Caki2 (cell line): ENCODE data around the gene MED27. TPM values are rescaled to one million over a fixed set of nuclear protein-coding genes. Genes with fewer than 3 reads are reported as not detected.
A peak's percentile ranks its signal among the peaks of the same experiment; 100 is the strongest.

Source experiments
- DNase-seq: peaks from one replicate; pipeline ENCODE4 v3.0.0-alpha.2; 2015; ENCODE audit warnings: low read depth
- in situ Hi-C: cut with HindIII; loops from 2 replicates; pipeline ENCODE4 v1.10.0; 2016; ENCODE audit warnings: low sequenced_read_pairs, low pct_unique_long_range_greater_than_20kb, mixed read lengths
- total RNA-seq: library from RNA; depleted of rRNA; stranded (reverse); fragments of >200 nt; shearing (Covaris generic); gene quantifications from 2 replicates; pipeline ENCODE4 v1.2.3, GENCODE V29; 2014; ENCODE audit warnings: low replicate concordance

The MED27 gene
- total RNA-seq, 1 experiment from 2014 or later = 72.8 TPM

GRCh38 chr9:131840751-131841702 is 238.6 kb downstream of the MED27 start:
- in situ Hi-C loops = no loop called here
- DNase-seq = no peak

- in situ Hi-C loops = no loop called here
- DNase-seq = no peak
These were observed 239.4 kb downstream of the MED27 start for GRCh38 chr9:131840220-131840619.

GRCh38 chr9:131839281-131840084 is 240.2 kb downstream of the MED27 start:
- in situ Hi-C loops = no loop called here
- peak; percentile 81 for DNase-seq

GRCh38 chr9:131838530-131839280 is 241.0 kb downstream of the MED27 start:
- in situ Hi-C loops = no loop called here
- no peak for DNase-seq

GRCh38 chr9:131837836-131838235 is 241.8 kb downstream of the MED27 start:
- no peak for DNase-seq
- in situ Hi-C loops = no loop called here

- DNase-seq = peak; percentile 13
- in situ Hi-C loops = no loop called here
These were observed 242.4 kb downstream of the MED27 start for GRCh38 chr9:131837316-131837715.

GRCh38 chr9:131836607-131837315 is 242.9 kb downstream of the MED27 start:
- DNase-seq = no peak
- in situ Hi-C loops = no loop called here

GRCh38 chr9:131836021-131836420 is 243.6 kb downstream of the MED27 start:
- in situ Hi-C loops = no loop called here
- no peak for DNase-seq

GRCh38 chr9:131835151-131835910 is 244.3 kb downstream of the MED27 start:
- DNase-seq = no peak
- in situ Hi-C loops = no loop called here

- no peak for DNase-seq
- in situ Hi-C loops = no loop called here
These were observed 244.9 kb downstream of the MED27 start for GRCh38 chr9:131834721-131835120.

GRCh38 chr9:131833906-131834305 is 245.8 kb downstream of the MED27 start:
- DNase-seq = peak; percentile 10
- in situ Hi-C loops = no loop called here

GRCh38 chr9:131833083-131833482 is 246.6 kb downstream of the MED27 start:
- no peak for DNase-seq
- in situ Hi-C loops = no loop called here

- no peak for DNase-seq
- in situ Hi-C loops = no loop called here
These were observed 248.1 kb downstream of the MED27 start for GRCh38 chr9:131831380-131832165.

- in situ Hi-C loops = no loop called here
- no peak for DNase-seq
These were observed 251.8 kb downstream of the MED27 start for GRCh38 chr9:131827821-131828369.

- DNase-seq = no peak
- in situ Hi-C loops = no loop called here
These were observed 252.6 kb downstream of the MED27 start for GRCh38 chr9:131826966-131827525.

GRCh38 chr9:131826053-131826452 is 253.6 kb downstream of the MED27 start:
- in situ Hi-C loops = no loop called here

More at GRCh38 chr9:131826053-131826452, 253.6 kb downstream of the MED27 start:
- DNase-seq = no peak
